ENCODE data around the gene CABLES2.

The CABLES2 gene

DNA sequence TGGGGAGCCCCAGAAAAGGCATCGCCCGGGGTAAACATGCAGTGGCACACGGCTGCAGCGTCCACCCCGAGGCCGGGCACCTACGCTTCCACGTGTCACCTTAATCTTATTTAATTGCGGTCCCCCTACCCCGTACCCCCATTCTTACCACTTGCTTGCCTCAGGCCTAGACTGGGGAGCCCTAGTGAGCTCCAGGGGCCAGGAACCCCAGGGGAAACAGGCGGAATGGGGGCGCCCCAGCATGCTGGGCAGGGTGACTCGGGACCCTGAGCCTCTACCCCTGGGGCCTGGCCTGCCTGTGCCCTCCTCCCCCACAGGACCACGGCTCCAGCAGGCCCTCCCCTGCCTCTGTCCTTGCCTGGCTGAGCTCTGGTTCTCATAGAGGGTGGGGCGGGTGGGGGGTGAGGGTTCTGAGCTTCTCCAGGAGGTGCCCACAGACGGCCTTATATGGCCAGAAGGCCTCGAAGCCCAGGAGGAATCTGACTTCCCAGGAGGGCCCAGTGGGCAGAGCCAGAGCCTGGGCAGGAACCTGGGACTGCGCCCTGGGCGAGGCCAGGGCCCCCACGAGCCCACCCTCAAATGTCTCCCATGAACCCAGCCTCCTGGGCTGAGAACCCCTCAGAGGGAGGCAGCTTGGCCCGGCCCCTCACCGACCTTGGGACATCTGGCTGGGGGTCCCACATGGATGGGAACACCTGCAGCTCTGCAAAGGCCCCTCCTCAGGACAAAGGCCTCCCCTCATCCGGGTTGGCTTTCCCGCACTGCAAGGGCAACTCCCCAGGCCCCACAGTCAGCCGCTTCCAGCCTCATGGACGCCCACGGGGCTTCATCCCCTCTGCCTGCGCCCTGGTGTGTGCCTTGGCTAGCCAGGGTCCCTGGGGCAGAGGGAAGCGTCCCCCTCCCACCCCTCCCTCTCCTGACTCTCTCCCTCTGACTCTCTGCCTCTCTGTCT is 34.8 kb downstream of the CABLES2 start:
- no peak overlapping the region for H3K4me2 ChIP-seq
- H3K36me3 ChIP-seq: no peaks in the 10 kb centered on the region
- no peaks in the 10 kb centered on the region for H4K20me1 ChIP-seq
- H3K9ac ChIP-seq: no peak overlapping the region
- H3K9me3 ChIP-seq: peaks cover 19% of the 10 kb centered on the region
- H3K4me3 ChIP-seq: no peak overlapping the region
- no peak for TF ChIP-seq Cebpa-rat (IDR thresholded peaks at IDR 0.05)
- peaks cover 27% of the 10 kb centered on the region for H3K27me3 ChIP-seq
- H3K4me1 ChIP-seq: peaks cover 62% of the 10 kb centered on the region
- no peak overlapping the region for H3K27ac ChIP-seq

DNA sequence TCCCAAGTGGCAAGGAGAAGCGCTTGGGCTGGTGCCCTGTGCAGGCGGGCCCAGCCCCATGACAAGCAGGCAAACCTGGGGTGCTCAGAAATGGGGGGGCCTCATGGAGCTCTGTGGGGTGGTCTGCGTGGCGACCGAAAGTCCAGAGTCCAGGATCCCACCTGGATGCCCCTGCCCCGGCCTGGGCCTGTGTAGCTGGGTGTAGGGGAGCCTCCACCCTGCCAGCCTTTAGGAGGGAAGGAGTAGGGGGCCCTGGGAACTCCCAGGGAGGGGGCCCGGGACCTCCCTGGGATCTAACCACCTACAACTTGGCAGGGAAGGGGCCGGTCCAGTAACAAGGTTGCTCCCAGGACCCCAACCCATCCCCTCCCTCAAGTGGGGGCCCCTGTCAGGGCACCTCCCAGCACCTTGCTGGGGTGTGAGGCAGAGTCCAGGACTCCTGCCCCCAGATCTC is 35.5 kb downstream of the CABLES2 start:
- Histone ChIP-seq H3K4me3 (no peak overlapping the region), H3K36me3 (no peaks in the 10 kb centered on the region), H3K27ac (no peak overlapping the region), H3K4me2 (no peak overlapping the region), H3K9me3 (peaks cover 19% of the 10 kb centered on the region), H3K27me3 (peaks cover 32% of the 10 kb centered on the region), H3K9ac (no peak overlapping the region), H4K20me1 (no peaks in the 10 kb centered on the region; the same call in 1 of the 2 replicates), H3K4me1 (peaks cover 65% of the 10 kb centered on the region)
- TF ChIP-seq Cebpa-rat (IDR thresholded peaks at IDR 0.05): no peak

DNA sequence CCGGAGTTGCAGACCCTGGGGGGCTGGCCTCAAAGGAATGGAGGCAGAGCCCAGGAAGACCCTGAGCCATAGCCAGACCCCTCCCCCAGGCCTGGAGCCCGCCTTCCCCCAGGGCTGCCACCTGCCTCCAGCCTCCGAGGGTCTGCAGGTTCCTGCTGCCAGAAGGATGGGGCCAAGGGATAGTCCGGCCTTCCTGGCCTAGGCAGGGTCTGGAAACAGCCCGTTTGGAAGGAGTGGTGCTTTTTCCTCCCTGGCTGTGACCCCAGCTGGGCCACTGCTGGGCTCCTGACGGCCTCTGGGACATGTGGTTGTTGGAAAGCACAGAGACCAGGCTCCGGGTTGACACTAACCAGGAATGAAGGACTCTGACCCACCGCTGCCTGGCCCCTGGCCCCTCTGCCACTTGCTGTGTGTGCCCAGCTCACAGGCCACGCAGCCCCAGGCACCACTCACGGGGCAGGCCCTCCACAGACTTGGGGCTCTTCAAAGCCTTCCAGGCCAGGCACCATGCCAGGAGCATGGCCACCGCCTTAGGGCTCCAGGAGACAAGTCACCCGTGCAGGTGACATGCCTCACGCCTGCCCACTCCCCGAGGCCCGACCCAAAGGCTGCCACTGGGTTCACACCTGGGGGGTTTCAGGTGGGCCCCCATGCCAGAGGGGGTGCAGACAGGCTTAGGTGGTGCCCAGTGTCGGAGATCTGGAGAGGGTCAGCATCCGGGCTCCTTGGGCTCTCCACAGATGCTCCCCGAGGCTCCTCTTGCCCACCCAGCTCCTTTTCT is 36.1 kb downstream of the CABLES2 start:
- H3K4me3 ChIP-seq: no peak overlapping the region
- no peak overlapping the region for H3K4me2 ChIP-seq
- H3K9me3 ChIP-seq: peaks cover 19% of the 10 kb centered on the region
- H3K27me3 ChIP-seq: peaks cover 39% of the 10 kb centered on the region
- peaks cover 6% of the 10 kb centered on the region for H4K20me1 ChIP-seq
- no peak overlapping the region for H3K9ac ChIP-seq
- H3K36me3 ChIP-seq: no peaks in the 10 kb centered on the region
- H3K27ac ChIP-seq: no peak overlapping the region
- H3K4me1 ChIP-seq: peaks cover 68% of the 10 kb centered on the region
- TF ChIP-seq Cebpa-rat (IDR thresholded peaks at IDR 0.05): no peak

DNA sequence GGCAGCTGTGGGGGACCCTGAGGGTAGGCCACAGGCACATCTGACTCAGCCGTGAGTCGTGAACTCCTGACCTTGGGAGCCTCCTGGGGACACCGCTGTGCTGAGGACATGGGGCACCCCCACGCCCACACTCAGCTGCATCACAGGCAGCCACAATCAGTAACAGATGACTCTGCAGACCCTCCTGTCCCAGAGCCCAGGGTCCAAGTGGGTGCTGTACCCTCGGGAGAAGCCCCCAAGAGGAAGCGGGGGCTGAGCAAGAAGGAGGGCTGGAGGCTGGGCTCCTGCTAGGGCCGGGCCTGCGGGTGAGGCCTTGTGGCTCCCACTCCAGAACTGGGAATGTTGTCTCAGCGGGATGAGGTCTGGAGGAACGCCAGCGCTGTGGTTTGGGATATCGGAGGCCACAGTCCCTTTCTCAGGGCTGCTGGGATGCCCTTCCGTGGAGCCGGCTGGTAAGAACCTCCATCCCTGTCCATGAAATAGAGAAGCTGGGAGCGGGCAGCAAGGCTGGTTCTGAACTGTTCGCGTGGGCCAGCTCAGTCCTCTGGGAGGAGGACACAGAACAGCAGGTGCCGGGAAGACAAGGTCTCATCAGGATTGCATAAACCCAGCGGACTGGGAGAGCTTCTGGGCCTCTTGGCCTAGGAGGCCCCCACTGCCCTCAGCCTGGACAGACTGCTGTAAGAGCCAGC is 36.8 kb downstream of the CABLES2 start:
- no peaks in the 10 kb centered on the region for H3K36me3 ChIP-seq
- peaks cover 19% of the 10 kb centered on the region for H3K9me3 ChIP-seq
- no peak overlapping the region for H3K9ac ChIP-seq
- TF ChIP-seq Cebpa-rat (IDR thresholded peaks at IDR 0.05): no peak
- H3K4me1 ChIP-seq: peaks cover 68% of the 10 kb centered on the region
- H3K4me2 ChIP-seq: peak overlapping the region; percentile 99
- H3K4me3 ChIP-seq: no peak overlapping the region
- H4K20me1 ChIP-seq: peaks cover 13% of the 10 kb centered on the region
- H3K27me3 ChIP-seq: peaks cover 46% of the 10 kb centered on the region
- H3K27ac ChIP-seq: no peak overlapping the region

DNA sequence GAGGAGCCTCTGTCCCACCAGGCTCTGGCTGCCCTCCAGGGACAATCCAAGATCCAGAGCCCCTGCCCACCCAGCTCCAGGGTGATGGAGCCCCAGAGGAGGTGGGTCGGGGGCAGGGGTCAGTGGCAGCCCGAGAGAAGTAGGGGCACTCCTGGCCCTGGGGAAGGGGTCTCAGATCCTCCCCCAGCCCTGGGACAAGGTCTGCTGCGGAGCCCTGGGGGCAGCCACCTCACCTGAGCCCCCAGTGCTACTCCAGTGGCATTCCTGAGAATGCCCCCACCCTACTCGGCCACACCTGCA is 37.3 kb downstream of the CABLES2 start:
- H3K27ac ChIP-seq: no peak overlapping the region
- peaks cover 19% of the 10 kb centered on the region for H3K9me3 ChIP-seq
- H3K9ac ChIP-seq: no peak overlapping the region
- H4K20me1 ChIP-seq: peaks cover 18% of the 10 kb centered on the region
- no peak overlapping the region for H3K4me3 ChIP-seq
- H3K27me3 ChIP-seq: peaks cover 51% of the 10 kb centered on the region
- no peak for TF ChIP-seq Cebpa-rat (IDR thresholded peaks at IDR 0.05)
- H3K4me1 ChIP-seq: peaks cover 68% of the 10 kb centered on the region
- peak overlapping the region; percentile 99 for H3K4me2 ChIP-seq
- no peaks in the 10 kb centered on the region for H3K36me3 ChIP-seq

DNA sequence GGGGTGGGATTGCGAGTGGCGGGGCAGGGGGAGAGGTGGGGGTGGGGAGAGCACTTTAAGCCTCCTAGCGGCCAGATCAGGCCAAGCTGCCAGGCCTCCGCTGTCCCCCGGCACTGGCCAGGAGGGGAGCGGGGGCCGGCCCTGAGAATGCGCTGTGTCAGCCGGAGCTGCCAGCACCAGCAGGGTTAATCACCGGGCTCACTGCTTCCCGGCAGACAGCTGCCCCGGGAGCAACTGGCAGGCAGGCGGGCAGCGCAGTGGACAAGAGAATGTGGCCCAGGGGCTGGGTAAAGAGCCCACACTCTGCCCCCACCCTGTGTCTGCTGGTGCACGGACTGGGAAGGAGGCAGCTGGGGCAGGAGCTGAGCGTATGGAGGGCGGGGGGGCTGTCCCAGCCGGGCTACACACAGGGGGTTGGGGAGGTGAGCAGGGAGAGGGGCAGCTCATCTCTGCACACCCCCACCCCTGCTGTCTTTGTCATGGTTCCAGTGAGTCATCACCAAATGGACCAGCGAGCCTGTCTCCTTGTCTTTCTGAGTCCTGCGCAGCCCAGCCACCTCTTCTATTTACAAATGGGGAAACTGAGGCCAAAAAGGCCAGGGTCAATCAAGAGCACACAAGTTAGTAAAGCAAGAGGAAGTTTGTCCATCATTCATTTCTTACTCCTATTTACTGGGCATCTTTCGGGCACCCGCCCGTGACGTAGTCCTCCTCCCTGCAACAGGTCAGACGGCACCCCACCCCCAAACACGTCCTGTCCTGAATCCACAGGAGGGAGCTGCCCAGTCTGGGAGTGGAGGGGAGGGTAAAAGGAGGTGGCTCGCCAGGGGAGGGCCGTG is 37.9 kb downstream of the CABLES2 start:
- H3K4me2 ChIP-seq: peak overlapping the region; percentile 99
- peaks cover 68% of the 10 kb centered on the region for H3K4me1 ChIP-seq
- peaks cover 17% of the 10 kb centered on the region for H3K9me3 ChIP-seq

DNA sequence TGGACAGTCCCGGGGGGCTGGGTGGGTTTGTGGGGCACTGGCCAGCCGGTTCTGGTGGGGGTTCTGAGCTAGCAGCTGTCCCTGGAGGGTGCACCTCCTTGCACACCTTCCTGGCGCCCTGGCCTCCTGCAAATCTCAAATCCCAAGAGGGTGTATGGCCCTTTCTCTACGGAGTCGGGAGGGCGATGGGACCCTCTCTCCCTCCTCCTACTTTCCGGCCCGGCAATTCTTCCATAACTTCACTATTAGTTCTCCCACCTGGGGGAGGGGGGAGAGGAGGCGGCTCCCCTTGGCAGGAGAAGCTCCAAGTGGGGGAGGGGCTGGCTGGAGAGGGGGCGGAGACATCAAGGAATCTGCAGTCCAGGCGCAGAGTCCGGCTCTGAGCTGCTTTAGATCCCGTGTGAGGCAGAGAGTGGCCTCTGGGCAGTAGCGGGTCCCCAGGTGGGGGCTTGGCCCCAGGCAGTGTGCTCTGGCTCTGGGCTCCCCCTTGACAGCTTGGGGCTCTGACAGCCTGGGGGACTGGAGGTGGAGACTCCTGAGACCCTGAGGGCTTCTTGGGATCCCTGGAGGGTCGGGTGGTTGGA is 38.6 kb downstream of the CABLES2 start:
- H3K4me1 ChIP-seq: peaks cover 72% of the 10 kb centered on the region
- H3K9me3 ChIP-seq: peaks cover 10% of the 10 kb centered on the region
- peak overlapping the region; percentile 86 for H3K9ac ChIP-seq
- peaks cover 31% of the 10 kb centered on the region for H4K20me1 ChIP-seq
- no peak for TF ChIP-seq Cebpa-rat (IDR thresholded peaks at IDR 0.05)
- peaks cover 58% of the 10 kb centered on the region for H3K27me3 ChIP-seq
- peak overlapping the region; percentile 99 for H3K4me2 ChIP-seq
- peak overlapping the region; percentile 86 for H3K4me3 ChIP-seq
- no peaks in the 10 kb centered on the region for H3K36me3 ChIP-seq
- peak overlapping the region; percentile 89 for H3K27ac ChIP-seq

More for the DNA sequence above, 37.9 kb downstream of the CABLES2 start:
- H4K20me1 ChIP-seq: peaks cover 24% of the 10 kb centered on the region
- TF ChIP-seq Cebpa-rat (IDR thresholded peaks at IDR 0.05): no peak
- H3K27me3 ChIP-seq: peaks cover 57% of the 10 kb centered on the region
- H3K9ac ChIP-seq: 0 out of 2 replicates have a peak overlapping the region, but pooled peaks have one; percentile 24
- no peaks in the 10 kb centered on the region for H3K36me3 ChIP-seq
- H3K27ac ChIP-seq: no peak overlapping the region
- H3K4me3 ChIP-seq: no peak overlapping the region

DNA sequence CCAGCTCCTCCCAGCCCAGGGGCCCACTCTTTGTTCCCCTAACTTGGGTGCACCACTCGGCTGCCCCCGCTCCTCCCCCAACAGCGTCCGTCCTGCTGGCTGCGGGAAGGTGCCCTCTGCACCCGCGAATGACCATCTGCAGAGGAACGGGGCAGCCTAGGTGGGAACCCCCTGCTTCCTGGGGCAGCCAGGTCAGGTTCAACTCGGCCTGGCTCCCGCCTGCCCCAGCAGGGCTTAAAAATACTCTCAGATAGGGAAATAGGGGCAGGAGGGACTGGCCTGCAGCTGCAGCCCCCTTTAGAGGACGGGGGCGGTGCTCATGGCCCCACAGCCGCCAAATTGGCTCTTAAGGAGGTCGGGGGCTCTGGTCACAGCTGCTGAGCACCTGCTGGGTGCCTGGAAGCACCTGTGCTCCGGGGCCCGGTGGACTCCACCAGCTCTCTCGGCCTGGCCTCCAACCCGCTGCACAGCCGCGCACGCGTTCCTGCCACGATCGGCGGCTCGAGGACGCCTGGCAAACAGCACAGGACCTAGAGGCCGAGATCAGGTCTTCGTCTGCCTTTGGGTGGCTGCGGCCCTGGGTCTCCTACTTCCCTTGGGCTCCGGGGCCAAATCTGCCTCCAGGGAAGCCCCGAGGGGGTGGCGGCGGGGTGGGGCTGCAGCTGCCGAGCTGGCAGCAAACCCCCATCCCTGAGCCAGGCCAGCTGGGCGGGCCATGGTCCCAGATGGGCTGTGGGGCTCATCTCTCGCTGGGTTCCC is 39.3 kb downstream of the CABLES2 start:
- H3K27me3 ChIP-seq: peaks cover 58% of the 10 kb centered on the region
- peaks cover 38% of the 10 kb centered on the region for H4K20me1 ChIP-seq
- peaks cover 78% of the 10 kb centered on the region for H3K4me1 ChIP-seq
- TF ChIP-seq Cebpa-rat (IDR thresholded peaks at IDR 0.05): no peak
- peak overlapping the region; percentile 86 for H3K4me3 ChIP-seq
- peak overlapping the region; percentile 86 for H3K9ac ChIP-seq
- no peaks in the 10 kb centered on the region for H3K36me3 ChIP-seq
- peaks cover 4% of the 10 kb centered on the region for H3K9me3 ChIP-seq
- H3K27ac ChIP-seq: peak overlapping the region; percentile 89
- H3K4me2 ChIP-seq: peak overlapping the region; percentile 99
